Loucy (cell line): ENCODE data around the gene CPZ.

ENCODE experiments used
- CTCF ChIP-seq: fragments of 200-600 bp; sonication (generic); conservative IDR thresholded peaks from 2 replicates; pipeline ENCODE4 v1.5.1; 2014; ENCODE audit warnings: mild to moderate bottlenecking, antibody characterized with exemption, low read length
- EZH2phosphoT487 ChIP-seq: fragments of 200-600 bp; IDR thresholded peaks from 2 replicates; pipeline ENCODE4 v1.6.1; 2018; ENCODE audit warnings: antibody characterized with exemption, mild to moderate bottlenecking, moderate library complexity, borderline replicate concordance

GRCh38 chr4:8609406-8609805 lies 16.8 kb downstream of the CPZ start:
- no peak for TF ChIP-seq CTCF
- no peak for TF ChIP-seq EZH2phosphoT487
